Measurements from ENCODE around the gene ZBTB7C. TPM values are rescaled to one million over a fixed set of nuclear protein-coding genes. Genes with fewer than 3 reads are reported as not detected.

Gene ZBTB7C
- total RNA-seq, 1 donor from 2014 or later = 0.57 TPM

DNA sequence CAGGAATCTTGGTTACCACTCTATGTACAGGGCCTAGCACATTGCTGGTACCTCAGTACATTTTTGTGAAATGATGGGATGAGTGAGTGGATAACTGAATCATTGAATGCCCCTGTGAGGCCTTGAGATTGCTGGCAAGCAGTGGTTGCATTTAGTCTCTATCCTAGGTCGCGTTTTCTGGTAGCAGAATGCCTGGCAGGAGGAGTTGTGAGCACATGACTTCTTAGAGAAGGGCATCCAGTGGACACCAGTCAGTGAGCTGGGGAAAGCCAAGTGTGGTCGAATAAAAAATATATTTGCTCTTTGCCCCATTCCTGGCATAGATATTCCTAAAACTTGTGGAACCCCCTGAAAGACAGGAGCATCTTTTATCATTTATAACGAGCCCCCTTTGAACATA, 416.9 kb downstream of the ZBTB7C start:
- no peak overlapping the region for H3K27ac Mint-ChIP-seq
- no peaks in the 10 kb centered on the region for H3K36me3 Mint-ChIP-seq (ENCODE audit: insufficient read depth)
- H3K4me1 Mint-ChIP-seq (ENCODE audit: low read depth) = no peaks in the 10 kb centered on the region
- DNase-seq (ENCODE audit: low spot score, unreplicated experiment) = no peak
- TF ChIP-seq, protein P1, sequence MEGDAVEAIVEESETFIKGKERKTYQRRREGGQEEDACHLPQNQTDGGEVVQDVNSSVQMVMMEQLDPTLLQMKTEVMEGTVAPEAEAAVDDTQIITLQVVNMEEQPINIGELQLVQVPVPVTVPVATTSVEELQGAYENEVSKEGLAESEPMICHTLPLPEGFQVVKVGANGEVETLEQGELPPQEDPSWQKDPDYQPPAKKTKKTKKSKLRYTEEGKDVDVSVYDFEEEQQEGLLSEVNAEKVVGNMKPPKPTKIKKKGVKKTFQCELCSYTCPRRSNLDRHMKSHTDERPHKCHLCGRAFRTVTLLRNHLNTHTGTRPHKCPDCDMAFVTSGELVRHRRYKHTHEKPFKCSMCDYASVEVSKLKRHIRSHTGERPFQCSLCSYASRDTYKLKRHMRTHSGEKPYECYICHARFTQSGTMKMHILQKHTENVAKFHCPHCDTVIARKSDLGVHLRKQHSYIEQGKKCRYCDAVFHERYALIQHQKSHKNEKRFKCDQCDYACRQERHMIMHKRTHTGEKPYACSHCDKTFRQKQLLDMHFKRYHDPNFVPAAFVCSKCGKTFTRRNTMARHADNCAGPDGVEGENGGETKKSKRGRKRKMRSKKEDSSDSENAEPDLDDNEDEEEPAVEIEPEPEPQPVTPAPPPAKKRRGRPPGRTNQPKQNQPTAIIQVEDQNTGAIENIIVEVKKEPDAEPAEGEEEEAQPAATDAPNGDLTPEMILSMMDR (IDR thresholded peaks at IDR 0.05; ENCODE audit: unreplicated experiment) = no peak
- no peak overlapping the region for H3K4me3 Mint-ChIP-seq (ENCODE audit: low read depth)
- peaks cover 3% of the 10 kb centered on the region for H3K9me3 Mint-ChIP-seq (ENCODE audit: low read depth)
- peaks cover 2% of the 10 kb centered on the region for H3K27me3 Mint-ChIP-seq

DNA sequence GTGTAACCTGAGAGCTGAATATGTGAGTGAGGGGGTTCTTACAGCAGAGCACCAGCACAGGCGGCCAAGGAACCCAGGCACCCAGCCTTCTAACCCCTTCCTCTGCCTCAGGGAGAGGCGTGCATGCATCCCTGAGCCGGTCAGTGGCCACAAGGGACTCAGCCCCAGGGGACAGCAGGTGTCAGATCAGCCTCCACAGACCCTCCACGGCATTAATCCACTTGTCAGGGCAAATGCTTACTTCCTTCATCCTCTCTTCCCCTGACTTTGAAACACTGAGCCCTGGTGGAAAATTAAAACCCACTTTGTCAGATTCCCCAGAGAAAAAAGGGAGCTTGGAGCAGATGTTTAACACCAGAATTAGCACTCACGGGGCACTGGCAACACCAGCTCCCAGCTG, 418.2 kb downstream of the ZBTB7C start:
- Mint-ChIP-seq H3K4me3 (ENCODE audit: low read depth) (no peak overlapping the region), H3K27me3 (peaks cover 2% of the 10 kb centered on the region), H3K27ac (no peak overlapping the region), H3K36me3 (ENCODE audit: insufficient read depth) (no peaks in the 10 kb centered on the region), H3K4me1 (ENCODE audit: low read depth) (no peaks in the 10 kb centered on the region), H3K9me3 (ENCODE audit: low read depth) (no peaks in the 10 kb centered on the region)
- DNase-seq (ENCODE audit: low spot score, unreplicated experiment) = no peak
- TF ChIP-seq, protein P1 (IDR thresholded peaks at IDR 0.05; ENCODE audit: unreplicated experiment) = no peak

DNA sequence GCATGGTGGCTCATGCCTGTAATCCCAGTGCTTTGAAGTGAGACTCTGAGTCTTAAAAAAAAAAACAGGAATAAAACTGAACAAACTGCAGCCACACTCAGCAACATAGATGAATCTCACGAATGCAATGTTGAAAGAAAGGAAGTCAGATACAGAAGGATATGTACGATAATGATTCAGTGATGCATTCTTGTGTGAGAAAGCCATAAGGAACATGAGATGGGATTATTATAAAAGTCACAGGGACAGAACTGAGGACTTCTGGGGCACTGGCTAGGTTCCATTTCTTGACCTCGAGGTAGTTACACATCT, 421.8 kb downstream of the ZBTB7C start:
- Mint-ChIP-seq H3K36me3 (ENCODE audit: insufficient read depth) (no peaks in the 10 kb centered on the region), H3K27ac (no peak overlapping the region), H3K9me3 (ENCODE audit: low read depth) (no peaks in the 10 kb centered on the region), H3K27me3 (peaks cover 6% of the 10 kb centered on the region), H3K4me3 (ENCODE audit: low read depth) (no peak overlapping the region), H3K4me1 (ENCODE audit: low read depth) (no peaks in the 10 kb centered on the region)
- DNase-seq (ENCODE audit: low spot score, unreplicated experiment) = no peak
- TF ChIP-seq, protein P1 (IDR thresholded peaks at IDR 0.05; ENCODE audit: unreplicated experiment) = no peak

DNA sequence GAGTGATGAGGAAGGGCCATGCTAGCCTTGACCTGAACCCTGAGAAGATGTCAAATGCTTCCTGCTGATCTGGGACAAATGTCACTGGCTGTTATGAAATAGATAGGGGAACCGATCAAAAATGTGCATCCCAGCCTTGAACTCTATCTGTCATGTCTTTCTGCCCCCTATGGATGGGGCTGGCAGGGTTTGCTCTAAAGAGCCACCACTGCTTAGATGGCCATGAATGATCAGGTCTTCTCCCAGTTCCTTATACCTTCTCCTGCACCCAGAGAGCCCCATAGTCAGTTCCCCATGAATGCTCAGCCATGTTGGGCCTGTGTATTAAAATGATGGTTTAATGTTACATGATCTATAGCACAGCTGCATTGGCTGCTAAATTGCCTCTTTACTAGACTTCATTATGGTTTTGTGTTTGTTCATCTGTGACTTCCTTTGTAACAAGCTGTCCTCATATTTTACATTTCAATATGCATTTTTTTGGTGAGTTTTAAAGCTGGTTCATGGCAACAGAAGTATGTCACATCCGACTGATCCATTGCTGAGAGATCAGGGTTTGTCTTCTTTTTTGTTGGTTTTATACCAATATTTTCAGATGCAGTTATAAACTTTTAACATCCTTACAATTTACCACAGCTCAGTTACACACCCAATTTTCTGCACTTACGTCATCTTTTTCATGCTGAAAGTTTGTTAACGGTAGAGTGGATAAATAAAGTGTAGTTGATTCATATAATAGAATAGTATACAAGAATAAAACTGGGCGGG, 422.4 kb downstream of the ZBTB7C start:
- H3K36me3 Mint-ChIP-seq (ENCODE audit: insufficient read depth) = no peaks in the 10 kb centered on the region
- DNase-seq (ENCODE audit: low spot score, unreplicated experiment) = no peak

DNA sequence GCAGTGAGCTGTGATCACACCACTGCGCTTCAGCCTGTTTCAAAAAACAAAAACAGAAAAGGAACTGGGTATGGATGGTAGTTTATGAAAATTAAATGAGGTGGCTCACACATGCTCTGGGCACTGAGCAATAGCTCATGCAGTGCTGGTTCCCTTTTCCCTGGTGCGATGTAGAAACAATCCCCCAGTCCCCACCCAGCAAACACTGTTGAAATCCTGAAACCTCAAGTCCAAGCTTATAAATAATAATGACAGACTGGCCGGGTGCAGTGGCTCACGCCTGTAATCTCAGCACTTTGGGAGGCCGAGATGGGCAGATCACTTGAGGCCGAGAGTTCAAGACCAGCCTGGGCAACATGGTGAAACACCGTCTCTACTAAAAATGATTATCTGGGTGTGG, 423.3 kb downstream of the ZBTB7C start:
- H3K27me3 Mint-ChIP-seq = peaks cover 4% of the 10 kb centered on the region
- no peaks in the 10 kb centered on the region for H3K9me3 Mint-ChIP-seq (ENCODE audit: low read depth)
- no peak overlapping the region for H3K4me3 Mint-ChIP-seq (ENCODE audit: low read depth)
- peaks cover 4% of the 10 kb centered on the region for H3K4me1 Mint-ChIP-seq (ENCODE audit: low read depth)
- DNase-seq (ENCODE audit: low spot score, unreplicated experiment) = no peak
- TF ChIP-seq, protein P1 (IDR thresholded peaks at IDR 0.05; ENCODE audit: unreplicated experiment) = no peak
- no peaks in the 10 kb centered on the region for H3K36me3 Mint-ChIP-seq (ENCODE audit: insufficient read depth)
- H3K27ac Mint-ChIP-seq = no peak overlapping the region

More for the DNA sequence above, 422.4 kb downstream of the ZBTB7C start:
- H3K4me1 Mint-ChIP-seq (ENCODE audit: low read depth) = no peaks in the 10 kb centered on the region
- H3K27me3 Mint-ChIP-seq = peaks cover 6% of the 10 kb centered on the region
- no peak overlapping the region for H3K4me3 Mint-ChIP-seq (ENCODE audit: low read depth)
- H3K9me3 Mint-ChIP-seq (ENCODE audit: low read depth) = no peaks in the 10 kb centered on the region
- TF ChIP-seq, protein P1 (IDR thresholded peaks at IDR 0.05; ENCODE audit: unreplicated experiment) = no peak
- H3K27ac Mint-ChIP-seq = no peak overlapping the region

Measured in progenitor cell of endocrine pancreas (in vitro differentiated cells).